Suprapubic skin (tissue), 4 donors: ENCODE data around the gene CAMTA1. TPM values are rescaled to one million over a fixed set of nuclear protein-coding genes. Genes with fewer than 3 reads are reported as not detected.
A peak's percentile ranks its signal among the peaks of the same experiment; 100 is the strongest.

Source experiments
- DNase-seq, 2 donors: peaks; one replicate each; pipeline ENCODE4 v3.0.0-alpha.2; 2019; ENCODE audit warnings: low spot score in 2 of 2
- H3K27ac ChIP-seq: fragments of 200-600 bp; sonication (generic); one replicate; pipeline ENCODE4 v1.5.1; 2019
- H3K27me3 ChIP-seq: fragments of 200-600 bp; sonication (generic); one replicate; pipeline ENCODE4 v1.5.1; 2019
- H3K36me3 ChIP-seq: fragments of 200-600 bp; sonication (generic); one replicate; pipeline ENCODE4 v1.5.1; 2019
- H3K4me1 ChIP-seq: fragments of 200-600 bp; sonication (generic); one replicate; pipeline ENCODE4 v1.5.1; 2019
- H3K4me3 ChIP-seq: fragments of 200-600 bp; sonication (generic); one replicate; pipeline ENCODE4 v1.5.1; 2019; ENCODE audit warnings: mild to moderate bottlenecking
- H3K9me3 ChIP-seq: fragments of 200-600 bp; sonication (generic); one replicate; pipeline ENCODE4 v1.5.1; 2019
- EP300 ChIP-seq: sonication (generic); formaldehyde crosslinking; IDR thresholded peaks from one replicate; pipeline ENCODE4 v1.6.1; 2017; ENCODE audit warnings: antibody characterized with exemption
- POLR2A ChIP-seq, 2 donors: fragments of 450-650 bp; IDR thresholded peaks; one replicate each; pipeline ENCODE4 v1.6.1; 2017; ENCODE audit warnings: antibody characterized with exemption in 2 of 2, mild to moderate bottlenecking in 2 of 2, moderate library complexity in 2 of 2
- POLR2AphosphoS5 ChIP-seq, 3 donors: sonication (generic); formaldehyde crosslinking; IDR thresholded peaks; one replicate each; pipeline ENCODE4 v1.6.1; 2017; ENCODE audit warnings: antibody characterized with exemption in 3 of 3
- WGBS: methylation state at CpG from one replicate; pipeline ENCODE4 v1.1.5; 2018; 5-methylcytosine and 5-hydroxymethylcytosine counted together
- total RNA-seq, 4 donors: library from RNA; depleted of rRNA; stranded (reverse); fragments of >200 nt; gene quantifications; one replicate each; pipeline ENCODE4 v1.1.0, GENCODE V29; 2016
- TF ChIP-seq, protein P1 (sequence below), 2 donors: fragments of 200-600 bp in 1 of 2; fragments of 450-650 bp in 1 of 2; sonication (generic) in 1 of 2; IDR thresholded peaks; one replicate each; pipeline ENCODE4 v1.5.1; 2016 to 2019; ENCODE audit warnings: antibody characterized with exemption in 2 of 2, mild to moderate bottlenecking in 1 of 2, moderate library complexity in 1 of 2

CAMTA1 gene
- total RNA-seq, 4 donors from 2014 or later, result 40.4 to 54.1 (median 46.6) TPM

DNA sequence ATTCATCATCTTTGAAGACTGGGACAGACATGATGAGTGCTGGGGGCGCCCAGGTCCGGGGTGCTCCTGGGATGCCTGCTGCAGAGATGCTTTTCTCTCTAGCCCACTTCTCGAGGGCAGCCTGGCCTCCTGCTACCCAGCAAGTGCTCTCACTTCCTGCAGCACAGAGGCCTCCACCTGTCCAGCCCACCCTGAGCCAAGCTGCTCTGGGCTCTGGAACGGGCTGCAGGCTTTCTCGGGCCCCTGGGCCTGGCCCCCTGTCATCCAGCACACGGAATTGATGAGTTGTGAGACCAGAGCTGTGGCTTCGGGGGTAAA is 516.4 kb downstream of the CAMTA1 start:
- no peak overlapping the region for H3K4me3 ChIP-seq
- no peaks in the 10 kb centered on the region for H3K36me3 ChIP-seq
- peaks cover 8% of the 10 kb centered on the region for H3K4me1 ChIP-seq
- peak in 1 of 2 donors; percentile 57 for DNase-seq
- 69% methylated on average over 7 of the region's 7 CpGs for WGBS
- H3K9me3 ChIP-seq, result no peaks in the 10 kb centered on the region
- H3K27me3 ChIP-seq, result no peaks in the 10 kb centered on the region
- no peak overlapping the region for H3K27ac ChIP-seq
- TF ChIP-seq EP300 (no peak), POLR2A (IDR thresholded peaks at IDR 0.05) (no peak), POLR2AphosphoS5 (IDR thresholded peaks at IDR 0.05) (no peak)
- TF ChIP-seq, protein P1, sequence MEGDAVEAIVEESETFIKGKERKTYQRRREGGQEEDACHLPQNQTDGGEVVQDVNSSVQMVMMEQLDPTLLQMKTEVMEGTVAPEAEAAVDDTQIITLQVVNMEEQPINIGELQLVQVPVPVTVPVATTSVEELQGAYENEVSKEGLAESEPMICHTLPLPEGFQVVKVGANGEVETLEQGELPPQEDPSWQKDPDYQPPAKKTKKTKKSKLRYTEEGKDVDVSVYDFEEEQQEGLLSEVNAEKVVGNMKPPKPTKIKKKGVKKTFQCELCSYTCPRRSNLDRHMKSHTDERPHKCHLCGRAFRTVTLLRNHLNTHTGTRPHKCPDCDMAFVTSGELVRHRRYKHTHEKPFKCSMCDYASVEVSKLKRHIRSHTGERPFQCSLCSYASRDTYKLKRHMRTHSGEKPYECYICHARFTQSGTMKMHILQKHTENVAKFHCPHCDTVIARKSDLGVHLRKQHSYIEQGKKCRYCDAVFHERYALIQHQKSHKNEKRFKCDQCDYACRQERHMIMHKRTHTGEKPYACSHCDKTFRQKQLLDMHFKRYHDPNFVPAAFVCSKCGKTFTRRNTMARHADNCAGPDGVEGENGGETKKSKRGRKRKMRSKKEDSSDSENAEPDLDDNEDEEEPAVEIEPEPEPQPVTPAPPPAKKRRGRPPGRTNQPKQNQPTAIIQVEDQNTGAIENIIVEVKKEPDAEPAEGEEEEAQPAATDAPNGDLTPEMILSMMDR (IDR thresholded peaks at IDR 0.05), result no peak

DNA sequence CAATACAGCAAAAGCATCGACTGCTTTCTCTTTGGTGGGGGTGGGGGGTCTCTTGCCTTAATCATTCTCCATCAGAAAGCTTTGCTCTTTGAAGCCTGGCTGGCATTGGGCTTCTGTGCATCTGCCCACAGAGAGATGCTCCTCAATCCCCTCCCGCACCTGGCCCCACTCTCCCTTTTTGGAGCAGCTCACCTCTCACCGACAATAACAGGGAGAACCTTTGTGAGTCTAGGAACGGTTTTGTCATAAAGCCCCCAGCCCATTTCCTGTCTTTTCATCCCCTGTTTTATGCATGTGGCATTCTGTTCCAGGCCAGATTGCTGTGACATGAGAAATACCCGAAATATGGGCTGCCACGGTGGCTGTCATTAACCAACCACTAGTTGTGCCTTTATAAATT is 516.9 kb downstream of the CAMTA1 start:
- peak in 1 of 2 donors; percentile 58 for DNase-seq
- Histone ChIP-seq H3K4me1 (peaks cover 8% of the 10 kb centered on the region), H3K9me3 (no peaks in the 10 kb centered on the region), H3K27me3 (no peaks in the 10 kb centered on the region), H3K36me3 (no peaks in the 10 kb centered on the region), H3K4me3 (no peak overlapping the region), H3K27ac (no peak overlapping the region)
- WGBS, result 75% methylated on average over 6 of the region's 6 CpGs
- no peak for TF ChIP-seq POLR2AphosphoS5 (IDR thresholded peaks at IDR 0.05)

GRCh38 chr1:7302873-7303272 is 517.6 kb downstream of the CAMTA1 start:
- no peak overlapping the region for H3K27ac ChIP-seq
- TF ChIP-seq EP300 (no peak), POLR2AphosphoS5 (IDR thresholded peaks at IDR 0.05) (no peak)
- peak in 1 of 2 donors; percentile 18 for DNase-seq
- no peaks in the 10 kb centered on the region for H3K9me3 ChIP-seq
- no peaks in the 10 kb centered on the region for H3K36me3 ChIP-seq
- no peak overlapping the region for H3K4me3 ChIP-seq
- WGBS, result 49% methylated on average over 5 of the region's 5 CpGs
- H3K27me3 ChIP-seq, result no peaks in the 10 kb centered on the region
- H3K4me1 ChIP-seq, result peaks cover 8% of the 10 kb centered on the region

- DNase-seq, result peak in 1 of 2 donors; percentile 11
- WGBS, result 84% methylated on average over 8 of the region's 8 CpGs
- no peaks in the 10 kb centered on the region for H3K9me3 ChIP-seq
- no peaks in the 10 kb centered on the region for H3K36me3 ChIP-seq
- H3K4me1 ChIP-seq, result peaks cover 8% of the 10 kb centered on the region
- TF ChIP-seq POLR2A (IDR thresholded peaks at IDR 0.05) (no peak), POLR2AphosphoS5 (IDR thresholded peaks at IDR 0.05) (no peak), EP300 (no peak)
- TF ChIP-seq, protein P1 (IDR thresholded peaks at IDR 0.05), result no peak
- H3K4me3 ChIP-seq, result no peak overlapping the region
- H3K27me3 ChIP-seq, result no peaks in the 10 kb centered on the region
- H3K27ac ChIP-seq, result no peak overlapping the region
Measured at GRCh38 chr1:7303554-7304317, 518.5 kb downstream of the CAMTA1 start.

GRCh38 chr1:7313081-7313546 is 527.9 kb downstream of the CAMTA1 start:
- WGBS, result 41% methylated on average over 8 of the region's 8 CpGs
- peaks cover 6% of the 10 kb centered on the region for H3K27me3 ChIP-seq
- no peaks in the 10 kb centered on the region for H3K9me3 ChIP-seq
- no peaks in the 10 kb centered on the region for H3K36me3 ChIP-seq
- no peak overlapping the region for H3K4me3 ChIP-seq
- no peak for DNase-seq
- no peaks in the 10 kb centered on the region for H3K4me1 ChIP-seq
- H3K27ac ChIP-seq, result no peak overlapping the region
- TF ChIP-seq POLR2AphosphoS5 (IDR thresholded peaks at IDR 0.05), result no peak
- TF ChIP-seq, protein P1 (IDR thresholded peaks at IDR 0.05), result no peak
- no peak for TF ChIP-seq POLR2A (IDR thresholded peaks at IDR 0.05)
- no peak for TF ChIP-seq EP300

DNA sequence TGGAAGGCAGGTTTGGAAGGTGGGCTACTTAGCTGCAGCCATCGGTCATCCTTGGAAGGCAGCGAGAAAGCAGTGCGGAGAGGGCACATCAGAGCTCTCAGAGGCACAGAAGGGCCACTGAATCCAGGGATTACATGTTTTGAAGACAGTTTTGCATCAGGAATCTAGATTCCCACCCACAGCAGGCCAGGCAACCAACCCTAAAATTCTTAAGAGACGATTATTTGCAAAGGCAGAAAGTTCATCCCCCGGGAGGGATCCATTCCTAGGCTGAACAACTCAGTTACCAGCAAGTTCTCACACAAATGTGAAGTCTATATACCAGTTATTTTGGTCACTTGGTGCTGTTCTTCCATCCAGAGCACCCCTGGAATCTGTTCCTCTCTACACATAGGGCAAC is 528.6 kb downstream of the CAMTA1 start:
- no peak overlapping the region for H3K4me3 ChIP-seq
- H3K9me3 ChIP-seq, result no peaks in the 10 kb centered on the region
- H3K27ac ChIP-seq, result no peak overlapping the region
- TF ChIP-seq POLR2A (IDR thresholded peaks at IDR 0.05) (no peak), POLR2AphosphoS5 (IDR thresholded peaks at IDR 0.05) (no peak), EP300 (no peak)
- TF ChIP-seq, protein P1 (IDR thresholded peaks at IDR 0.05), result no peak
- DNase-seq, result peak in 1 of 2 donors; percentile 7
- H3K27me3 ChIP-seq, result peaks cover 6% of the 10 kb centered on the region
- H3K4me1 ChIP-seq, result no peaks in the 10 kb centered on the region
- WGBS, result 87% methylated on average over 5 of the region's 5 CpGs
- no peaks in the 10 kb centered on the region for H3K36me3 ChIP-seq
